Left kidney (tissue), 2 donors: ENCODE results near the gene SUPT3H. TPM values are rescaled to one million over a fixed set of nuclear protein-coding genes. Genes with fewer than 3 reads are reported as not detected.
"Not testable (repeated sequence)": the region's sequence is repeated elsewhere in the genome, so short reads cannot be mapped to it uniquely, and the experiment has no call there.

Experiments used
- DNase-seq: peaks from one replicate; pipeline ENCODE4 v3.0.0-alpha.2; 2013
- polyA plus RNA-seq: library from polyadenylated mRNA; unstranded; fragments of 120-200 nt; gene quantifications from one replicate; pipeline ENCODE4 v1.2.1, GENCODE V29; 2013; ENCODE audit not compliant: insufficient read length

SUPT3H gene
- polyA plus RNA-seq, 1 donor = 23.4 TPM

DNA sequence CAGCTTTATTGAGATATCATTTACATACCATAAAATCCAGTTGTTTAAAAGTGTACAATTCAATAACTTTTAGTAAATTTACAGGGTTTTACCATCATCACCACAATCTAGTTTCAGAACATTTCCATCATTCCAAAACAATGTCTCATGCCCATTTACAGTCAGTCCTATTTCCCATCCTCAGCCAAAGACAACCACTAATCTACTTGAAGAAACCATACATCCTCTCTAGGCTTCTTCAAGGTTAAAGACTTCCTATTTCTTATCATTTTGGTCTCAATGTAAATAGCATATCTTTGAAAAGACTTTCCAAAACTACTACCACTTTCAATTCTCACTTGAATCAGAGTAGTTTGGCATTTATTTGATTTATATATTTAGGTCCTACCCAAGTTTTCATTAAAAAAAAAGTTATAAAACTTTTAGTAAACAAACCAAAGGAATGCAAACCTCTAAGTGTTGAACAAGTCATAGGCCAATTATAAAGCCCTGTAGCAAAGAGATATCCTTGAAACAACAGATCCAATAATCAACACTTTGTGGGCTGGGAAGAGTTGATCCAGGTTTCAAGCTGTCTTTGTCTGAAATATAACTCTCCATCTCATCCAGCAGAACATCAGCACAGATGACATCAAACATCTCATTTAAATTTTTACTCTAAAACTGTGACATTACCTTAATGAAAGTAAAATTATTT lies 260.9 kb downstream of the SUPT3H start:
- no peak for DNase-seq

DNA sequence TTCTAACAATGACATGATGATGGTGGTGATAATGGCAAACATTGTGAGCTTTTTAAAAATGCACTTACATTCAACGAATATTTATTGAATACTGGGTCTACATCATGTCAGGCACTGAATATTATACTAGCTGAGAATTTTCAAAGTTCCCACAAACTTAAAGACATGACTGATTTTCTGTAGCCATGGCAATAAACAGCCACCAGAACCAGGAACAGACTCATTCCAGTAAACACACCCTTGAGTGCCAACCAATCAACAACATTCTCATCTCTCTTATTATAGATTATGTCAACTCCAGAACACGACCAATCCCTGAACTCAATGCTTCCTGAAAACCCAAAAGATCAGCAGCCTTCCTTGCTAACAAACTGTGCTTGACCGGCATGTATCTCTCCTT lies 262.0 kb downstream of the SUPT3H start:
- no peak for DNase-seq

DNA sequence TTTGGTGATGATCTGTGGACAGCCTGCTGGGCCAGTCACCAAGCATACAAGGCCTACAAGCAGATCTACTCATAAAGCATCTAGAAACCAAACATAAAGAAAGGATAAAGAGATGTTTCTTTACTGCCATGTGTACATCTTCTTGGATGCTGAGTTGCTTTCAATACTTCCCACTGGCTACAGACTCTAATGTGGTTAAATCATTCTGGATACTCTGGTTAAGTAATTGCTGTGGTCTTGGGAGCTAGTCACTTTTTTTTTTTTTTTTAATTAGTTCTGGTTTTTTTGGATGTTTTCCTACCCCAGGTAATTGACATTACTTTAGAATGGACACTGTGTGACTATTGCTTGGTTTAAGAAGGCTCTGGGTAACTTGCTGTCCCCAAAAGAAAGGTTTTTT lies 265.0 kb downstream of the SUPT3H start:
- no peak for DNase-seq

DNA sequence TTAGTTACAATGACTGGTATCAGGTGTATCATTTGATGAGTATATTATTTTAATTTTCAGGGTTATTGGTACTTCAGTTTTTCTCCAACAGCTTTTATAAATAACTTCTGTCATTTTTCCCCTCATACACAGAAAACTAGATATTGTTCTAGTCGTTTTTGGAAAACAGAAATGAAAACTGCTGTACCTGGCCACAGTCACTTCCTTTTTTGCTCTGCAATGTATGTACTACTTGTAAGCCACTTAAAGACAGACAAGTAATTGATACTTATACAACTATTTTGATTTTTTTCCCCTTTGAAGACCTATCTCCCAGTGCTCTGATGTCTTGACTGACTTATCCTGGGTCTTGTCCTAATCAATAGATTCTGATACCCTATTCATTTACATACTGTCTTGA lies 268.2 kb downstream of the SUPT3H start:
- no peak for DNase-seq

DNA sequence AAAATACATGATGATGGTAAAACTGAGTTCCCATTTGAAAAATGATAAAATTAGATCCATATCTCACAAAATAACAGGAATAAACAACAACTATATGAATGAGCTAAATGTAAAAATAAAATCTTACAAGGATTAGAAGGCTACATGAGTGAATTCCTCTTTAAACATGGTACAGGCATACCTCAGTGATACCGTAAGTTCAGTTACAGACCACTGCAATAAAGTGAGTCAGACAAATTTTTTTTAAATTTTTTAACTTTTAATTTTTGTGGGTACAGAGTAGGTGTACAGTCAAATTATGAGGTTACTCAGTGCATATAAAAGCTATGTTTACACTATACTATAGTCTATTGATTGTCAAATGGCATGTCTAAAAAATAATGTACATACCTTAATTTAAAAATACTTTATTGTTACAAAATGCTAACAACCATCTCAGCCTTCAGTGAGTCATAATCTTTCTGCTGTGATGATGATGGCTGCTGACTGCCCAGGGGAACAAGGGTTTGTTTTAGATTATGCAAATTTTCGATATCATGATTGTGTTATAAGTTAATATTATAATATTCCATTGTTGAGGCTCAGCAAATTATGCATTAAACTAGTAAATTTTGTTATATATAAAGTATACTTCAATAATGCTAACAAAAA lies 272.4 kb downstream of the SUPT3H start:
- no peak for DNase-seq

DNA sequence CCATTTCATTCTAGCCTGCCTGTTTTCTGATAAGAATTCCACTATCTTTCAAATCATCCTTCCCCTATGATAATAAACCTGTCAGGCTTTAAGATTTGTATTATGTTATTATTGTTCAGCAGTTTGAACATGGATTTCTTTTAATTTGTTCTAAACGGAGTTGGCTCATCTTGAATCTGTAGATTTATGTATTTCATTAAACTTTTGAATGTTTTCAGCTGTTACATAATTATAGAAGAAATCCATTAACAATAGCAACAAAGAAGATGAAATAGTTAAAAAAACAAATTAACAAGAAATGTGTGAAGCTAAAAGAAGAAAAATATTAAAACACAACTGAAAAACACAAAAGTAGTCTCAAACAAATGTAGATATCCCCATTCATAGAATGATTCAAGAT lies 273.3 kb downstream of the SUPT3H start:
- DNase-seq = no peak

DNA sequence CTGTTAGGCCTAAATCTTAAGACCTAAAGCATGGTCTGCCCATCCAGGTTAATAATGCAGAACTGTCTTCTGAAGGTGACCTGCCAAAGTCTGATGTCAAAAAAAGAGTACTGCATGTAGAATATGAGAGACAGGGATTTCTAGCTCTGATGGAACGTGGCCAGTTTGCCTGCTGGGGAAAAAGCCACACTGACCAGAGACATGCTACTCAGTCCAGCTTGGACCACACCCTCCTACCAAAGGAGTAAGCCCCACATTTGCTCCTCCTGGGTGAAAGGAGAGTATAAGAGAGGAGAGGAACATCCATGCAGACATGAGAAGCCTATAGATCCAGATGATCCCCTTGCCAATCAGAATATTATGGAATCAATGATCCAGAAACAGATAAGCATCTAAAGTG lies 279.5 kb downstream of the SUPT3H start:
- no peak for DNase-seq

DNA sequence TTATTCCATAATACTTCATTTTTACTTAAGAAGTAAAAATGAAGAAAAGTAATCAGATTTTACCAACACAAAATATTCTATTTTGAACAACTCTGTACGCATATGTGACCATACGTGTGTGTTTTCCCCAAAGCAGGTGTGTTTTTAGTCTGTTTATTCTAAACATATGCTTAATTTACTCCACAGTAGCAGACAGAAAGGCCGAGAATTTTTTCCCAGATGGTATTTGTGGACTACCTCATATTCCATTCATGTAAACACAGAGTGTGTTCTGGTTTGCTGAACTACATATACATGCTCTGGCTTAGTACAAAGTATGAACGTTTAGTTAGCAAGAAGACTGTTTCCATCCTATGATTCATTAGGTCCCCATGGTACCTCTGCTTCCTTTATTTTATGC lies 282.9 kb downstream of the SUPT3H start:
- DNase-seq = no peak

DNA sequence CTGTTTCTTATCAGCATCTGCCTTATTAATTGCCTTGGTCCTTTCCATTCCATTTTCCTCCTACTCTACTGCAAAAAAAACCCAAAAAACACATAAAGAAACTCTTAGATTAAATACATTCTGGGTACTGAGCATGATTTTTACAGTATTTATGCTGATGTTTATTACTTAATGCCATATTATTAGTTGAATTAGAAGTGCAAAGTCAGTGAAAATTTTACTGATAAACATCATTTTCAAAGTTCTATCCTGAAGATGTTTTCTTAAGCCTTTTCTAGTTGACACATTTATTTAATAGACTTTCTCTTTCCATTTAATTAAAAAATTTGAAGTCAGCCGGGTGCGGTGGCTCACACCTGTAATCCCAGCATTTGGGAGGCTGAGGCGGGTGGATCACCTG lies 285.6 kb downstream of the SUPT3H start:
- DNase-seq = no peak

DNA sequence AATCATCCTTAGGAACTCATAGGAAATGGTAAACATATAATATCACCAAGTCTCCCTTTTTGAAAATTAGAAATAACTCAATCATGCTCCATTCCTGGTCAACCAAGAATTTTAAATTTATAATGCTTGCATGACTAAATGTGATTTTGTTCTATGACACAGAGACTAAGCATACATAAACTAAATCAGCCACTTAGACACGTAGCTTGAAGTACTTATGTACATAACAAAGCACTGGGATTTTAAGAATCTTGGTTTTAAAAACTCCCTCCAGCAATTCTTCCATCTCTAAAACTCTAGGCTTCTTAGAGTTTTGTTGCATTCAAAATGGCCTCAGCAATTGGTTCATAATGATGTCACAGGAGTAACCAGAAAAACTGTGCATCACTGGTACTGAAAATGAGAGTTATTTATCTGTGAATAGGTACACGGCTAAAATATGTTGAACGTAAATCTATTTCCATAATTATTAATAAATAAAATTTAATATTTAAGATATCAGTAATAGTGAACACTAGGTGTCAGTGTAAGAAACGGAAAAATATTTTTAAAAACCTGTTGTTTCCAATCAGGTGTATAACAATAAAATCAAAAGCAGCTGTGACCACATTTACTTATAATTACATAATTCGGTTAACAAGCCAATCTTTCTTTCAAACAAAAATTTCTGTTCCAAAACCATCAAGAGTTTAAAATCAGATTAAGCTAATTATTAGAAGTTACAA lies 291.2 kb downstream of the SUPT3H start:
- no peak for DNase-seq

DNA sequence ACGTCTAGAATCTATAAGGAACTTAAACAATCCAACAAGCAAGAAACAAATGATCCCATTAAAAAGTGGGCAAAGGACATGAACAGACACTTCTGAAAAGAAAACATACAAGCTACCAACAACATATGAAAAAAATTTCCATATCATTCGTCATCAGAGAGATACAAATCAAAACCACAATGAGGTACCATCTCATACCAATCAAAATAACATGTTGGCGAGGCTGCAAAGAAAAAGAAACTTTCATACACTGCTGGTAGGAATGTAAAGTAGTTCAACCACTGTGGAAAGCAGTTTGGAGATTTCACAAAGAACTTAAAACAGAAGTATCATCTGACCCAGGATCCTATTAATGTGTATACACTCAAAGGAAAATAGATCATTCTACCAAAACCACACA lies 293.5 kb downstream of the SUPT3H start:
- no peak for DNase-seq

DNA sequence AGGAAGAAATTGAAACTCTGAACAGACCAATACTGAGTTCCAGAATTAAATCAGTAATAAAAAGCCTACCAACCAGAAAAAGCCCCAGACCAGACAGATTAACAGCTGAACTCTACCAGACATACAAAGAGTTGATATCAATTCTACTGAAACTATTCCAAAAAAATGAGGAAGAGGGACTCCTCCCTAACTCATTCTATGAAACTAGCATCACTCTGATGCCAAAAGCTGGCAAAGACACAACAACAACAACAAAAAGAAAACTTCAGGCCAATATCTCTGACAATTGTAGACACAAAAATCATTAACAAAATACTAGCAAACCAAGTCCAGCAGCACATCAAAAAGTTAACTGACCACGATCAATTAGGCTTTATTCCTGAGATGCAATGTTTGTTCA lies 295.6 kb downstream of the SUPT3H start:
- DNase-seq = no peak

DNA sequence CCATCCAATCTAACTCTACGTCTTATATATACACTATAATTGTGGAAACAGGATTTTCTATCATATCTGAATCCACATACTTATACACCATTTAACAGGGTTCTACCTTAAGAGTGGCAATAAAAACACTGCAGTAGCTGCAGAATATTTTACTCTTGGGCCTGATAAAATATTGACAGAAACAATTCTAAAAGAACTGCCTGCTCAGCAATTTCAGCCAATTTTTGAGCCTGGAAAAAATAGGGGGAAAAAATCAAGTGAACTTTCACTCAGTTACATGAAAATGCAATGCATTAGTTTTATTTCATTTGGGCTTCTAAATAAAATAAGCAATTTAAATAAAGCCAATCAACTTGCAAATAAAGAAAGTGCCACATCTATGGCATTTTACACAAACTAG lies 296.1 kb downstream of the SUPT3H start:
- no peak for DNase-seq

DNA sequence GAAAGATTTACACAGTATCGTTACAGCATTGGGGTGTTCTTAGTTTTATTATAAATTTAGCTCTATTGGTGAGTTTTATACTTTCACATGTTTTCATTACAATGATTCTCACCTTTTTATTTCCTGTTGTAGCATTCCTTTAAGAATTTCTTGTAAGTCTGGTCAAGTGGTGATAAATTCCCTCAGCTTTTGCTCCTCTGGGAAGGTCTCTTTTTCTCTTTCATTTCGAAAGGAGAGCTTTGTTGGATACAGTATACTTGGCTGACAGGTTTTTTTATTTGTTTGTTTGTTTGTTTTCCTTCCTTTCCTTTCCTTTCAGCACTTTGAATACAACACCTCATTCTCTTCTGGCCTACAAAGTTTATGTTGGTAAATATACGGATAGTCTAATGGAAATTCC lies 299.3 kb downstream of the SUPT3H start:
- DNase-seq = no peak

DNA sequence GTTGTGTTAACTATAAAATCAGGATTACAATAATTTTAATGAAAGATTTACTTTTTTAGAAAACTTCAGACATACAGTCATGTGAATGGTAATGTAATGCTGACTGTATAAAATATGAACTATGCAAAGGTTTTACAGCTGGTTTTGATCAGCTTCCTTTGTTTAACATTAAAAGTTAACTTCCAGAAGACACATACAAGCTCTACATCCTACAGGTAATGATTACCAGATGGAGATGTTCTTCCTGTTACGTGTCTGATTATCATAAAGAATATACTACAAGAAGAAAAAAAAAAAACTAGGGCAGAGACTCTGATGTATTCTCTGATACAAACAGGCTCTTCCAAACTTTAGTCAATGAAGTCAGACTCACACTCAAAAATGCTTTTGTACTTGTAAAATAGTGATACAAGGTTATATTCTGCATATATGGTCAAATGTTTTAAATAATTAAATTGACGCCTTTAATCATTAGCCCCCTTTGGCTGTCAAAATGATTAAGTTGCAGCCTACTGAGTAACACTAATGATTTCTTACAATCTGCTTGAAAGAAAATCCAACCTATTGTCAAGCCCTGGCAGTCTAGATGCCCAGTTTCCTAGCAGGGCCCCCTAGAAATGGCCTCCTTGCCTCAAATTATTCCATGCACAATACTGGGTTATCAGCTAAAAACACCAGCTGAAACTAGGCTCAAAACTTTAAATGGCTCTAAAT lies 301.4 kb downstream of the SUPT3H start:
- DNase-seq = no peak

DNA sequence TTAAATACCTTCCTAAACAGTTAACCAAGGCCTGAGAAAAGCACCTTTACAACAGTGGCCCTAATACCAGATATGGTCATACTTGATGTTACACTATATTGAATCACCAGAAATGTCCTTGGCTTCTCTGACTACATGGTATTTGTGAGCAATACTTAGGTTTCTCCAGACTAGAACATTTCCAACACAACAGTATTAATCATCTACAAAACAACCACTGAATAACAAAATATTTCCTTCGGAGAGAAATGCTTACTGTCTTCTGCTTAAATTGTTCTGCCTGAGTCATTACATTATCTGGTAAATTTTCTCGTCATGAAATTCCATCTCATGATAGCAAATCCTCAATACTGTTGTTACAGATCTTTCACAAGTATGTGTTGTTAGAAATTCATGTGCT lies 302.5 kb downstream of the SUPT3H start:
- no peak for DNase-seq

DNA sequence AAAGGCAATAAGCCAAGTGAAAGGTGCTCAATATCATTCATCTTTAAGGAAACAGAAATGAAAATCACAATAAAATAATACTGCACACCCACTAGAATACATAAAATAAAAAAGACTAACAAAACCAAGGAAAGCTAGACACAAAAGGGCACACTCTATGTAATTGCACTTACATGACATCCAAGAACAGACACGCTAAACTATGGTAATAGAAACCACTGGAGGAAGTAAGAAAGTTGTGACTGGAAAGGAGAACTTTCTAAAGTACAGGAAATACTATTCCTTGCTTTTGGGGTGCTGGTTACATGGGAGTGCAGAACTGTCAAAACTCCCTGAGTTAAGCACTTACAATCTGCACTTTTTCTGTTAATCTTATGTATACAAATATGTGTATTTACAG lies 303.3 kb downstream of the SUPT3H start:
- no peak for DNase-seq

DNA sequence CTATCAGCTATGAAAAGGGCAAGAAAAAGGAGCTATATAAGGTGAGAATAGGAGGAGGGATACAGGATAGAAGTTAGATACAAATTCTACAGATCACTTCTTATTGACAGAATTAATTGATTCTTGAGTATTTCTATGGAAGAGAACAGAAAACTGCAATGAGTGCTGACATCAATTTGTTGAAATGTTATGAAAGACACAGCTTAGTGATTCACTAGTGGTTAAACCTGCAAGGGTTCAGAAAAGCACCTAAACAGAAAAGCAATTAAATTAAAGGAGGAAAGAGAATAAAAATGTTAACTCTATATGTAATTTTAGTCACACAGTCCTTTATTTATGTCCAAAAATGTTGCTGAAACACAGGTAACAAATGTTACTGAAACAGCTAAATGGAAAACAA lies 304.0 kb downstream of the SUPT3H start:
- no peak for DNase-seq

DNA sequence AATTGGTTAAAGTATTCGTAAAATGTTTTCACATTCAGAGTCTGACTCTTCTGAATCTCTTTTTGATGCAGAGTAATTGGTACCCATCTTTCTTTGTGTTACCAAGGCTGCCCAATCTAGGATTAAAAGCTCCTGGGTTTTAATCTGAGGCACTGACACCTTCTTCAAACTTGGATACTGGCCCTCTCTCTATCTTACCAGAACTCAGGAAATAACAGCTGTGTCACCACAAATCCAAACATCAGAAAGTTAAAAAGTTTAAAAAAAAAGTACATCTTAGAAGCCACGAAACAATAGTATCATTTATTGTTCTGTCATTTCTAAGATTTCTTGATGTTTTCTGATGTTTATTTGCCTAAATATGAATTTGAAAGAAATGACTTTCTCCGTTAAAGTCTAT lies 305.1 kb downstream of the SUPT3H start:
- DNase-seq = no peak

DNA sequence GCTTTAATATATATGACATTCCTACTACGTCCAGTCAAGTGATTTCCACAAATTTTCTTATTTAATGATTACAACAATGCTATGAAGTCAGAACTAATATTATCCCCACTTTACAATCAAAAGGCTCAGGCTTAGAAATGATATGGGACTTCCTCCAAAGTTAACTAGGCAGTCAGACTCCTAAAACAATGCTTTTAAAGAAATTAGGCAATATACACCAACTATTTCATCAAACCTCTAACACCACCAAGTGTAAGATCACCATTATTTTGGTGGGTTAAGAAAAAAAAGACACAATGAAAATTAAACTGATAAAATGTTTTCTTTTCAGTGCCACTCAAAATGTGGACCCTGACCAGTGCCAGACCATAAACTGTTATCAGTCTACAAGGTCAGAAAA lies 305.7 kb downstream of the SUPT3H start:
- no peak for DNase-seq

DNA sequence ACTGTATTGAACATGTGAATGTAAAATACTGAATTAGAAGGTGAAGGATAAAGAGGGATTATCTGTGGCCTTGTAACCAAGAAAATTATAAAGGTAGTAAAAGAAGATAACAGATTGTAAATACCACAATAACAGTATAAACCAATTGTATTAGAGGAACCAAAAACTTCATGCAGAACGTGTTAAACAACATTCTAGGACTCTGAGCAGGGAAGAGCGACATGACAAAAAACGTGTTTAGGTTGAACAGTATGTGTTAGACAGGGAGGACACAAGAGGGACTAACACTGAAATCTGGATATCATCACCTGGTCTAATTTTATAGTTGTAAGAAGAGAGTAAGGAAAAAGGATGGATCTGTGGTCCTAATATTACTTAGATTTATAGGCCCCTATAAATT lies 308.6 kb downstream of the SUPT3H start:
- no peak for DNase-seq

DNA sequence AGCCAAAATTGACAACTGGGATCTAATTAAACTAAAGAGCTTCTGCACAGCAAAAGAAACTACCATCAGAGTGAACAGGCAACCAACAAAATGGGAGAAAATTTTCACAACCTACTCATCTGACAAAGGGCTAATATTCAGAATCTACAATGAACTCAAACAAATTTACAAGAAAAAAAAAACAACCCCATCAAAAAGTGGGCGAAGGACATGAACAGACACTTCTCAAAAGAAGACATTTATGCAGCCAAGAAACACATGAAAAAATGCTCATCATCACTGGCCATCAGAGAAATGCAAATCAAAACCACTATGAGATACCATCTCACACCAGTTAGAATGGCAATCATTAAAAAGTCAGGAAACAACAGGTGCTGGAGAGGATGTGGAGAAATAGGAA lies 310.3 kb downstream of the SUPT3H start:
- not testable (repeated sequence) for DNase-seq

DNA sequence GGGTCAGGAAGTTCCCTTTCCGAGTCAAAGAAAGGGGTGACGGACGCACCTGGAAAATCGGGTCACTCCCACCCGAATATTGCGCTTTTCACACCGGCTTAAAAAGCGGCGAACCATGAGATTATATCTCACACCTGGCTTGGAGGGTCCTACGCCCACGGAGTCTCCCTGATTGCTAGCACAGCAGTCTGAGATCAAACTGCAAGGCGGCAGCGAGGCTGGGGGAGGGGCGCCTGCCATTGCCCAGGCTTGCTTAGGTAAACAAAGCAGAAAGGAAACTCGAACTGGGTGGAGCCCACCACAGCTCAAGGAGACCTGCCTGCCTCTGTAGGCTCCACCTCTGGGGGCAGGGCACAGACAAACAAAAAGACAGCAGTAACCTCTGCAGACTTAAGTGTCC lies 315.1 kb downstream of the SUPT3H start:
- not testable (repeated sequence) for DNase-seq
